Neuronal stem cell (in vitro differentiated cells): ENCODE results near the gene OLFM3.
A peak's percentile ranks its signal among the peaks of the same experiment; 100 is the strongest.

ENCODE experiments used
- DNase-seq: peaks from one replicate; pipeline ENCODE4 v3.0.0-alpha.2; 2013; ENCODE audit warnings: low spot score
- H2AFZ ChIP-seq: one replicate; pipeline ENCODE4 v1.6.1; 2013; ENCODE audit warnings: mild to moderate bottlenecking, low read length, inconsistent platforms
- H2AK5ac ChIP-seq: 2 replicates; pipeline ENCODE4 v1.6.1; 2013; ENCODE audit warnings: low read depth, mild to moderate bottlenecking, inconsistent platforms, low read length, moderate library complexity, mixed read lengths
- H2BK120ac ChIP-seq: 2 replicates; pipeline ENCODE4 v1.6.1; 2013; ENCODE audit warnings: low read depth, mild to moderate bottlenecking, inconsistent platforms, low read length, moderate library complexity, mixed read lengths
- H2BK12ac ChIP-seq: one replicate; pipeline ENCODE4 v1.6.1; 2013; ENCODE audit warnings: low read length, inconsistent platforms
- H2BK15ac ChIP-seq: 2 replicates; pipeline ENCODE4 v1.6.1; 2013; ENCODE audit warnings: mild to moderate bottlenecking, low read length, inconsistent platforms, mixed read lengths
- H2BK5ac ChIP-seq: one replicate; pipeline ENCODE4 v1.6.1; 2013; ENCODE audit warnings: inconsistent platforms, mild to moderate bottlenecking, low read length, moderate library complexity
- H3K14ac ChIP-seq: one replicate; pipeline ENCODE4 v1.6.1; 2013; ENCODE audit warnings: low read length, inconsistent platforms
- H3K18ac ChIP-seq: 2 replicates; pipeline ENCODE4 v1.6.1; 2013; ENCODE audit warnings: low read length, inconsistent platforms
- H3K23ac ChIP-seq: 2 replicates; pipeline ENCODE4 v1.6.1; 2013; ENCODE audit warnings: low read depth, mild to moderate bottlenecking, mixed read lengths, low read length, inconsistent platforms; ENCODE audit not compliant: poor library complexity
- H3K27ac ChIP-seq: replicated peaks from 3 replicates; pipeline ENCODE4 v1.5.1; 2013; ENCODE audit warnings: low read length, inconsistent platforms
- H3K27me3 ChIP-seq, 3 experiments: 2 replicates each; pipeline ENCODE4 v1.6.1; 2013; ENCODE audit warnings: low read length in 3 of 3, mild to moderate bottlenecking in 2 of 3, inconsistent platforms in 1 of 3, low read depth in 1 of 3, mixed read lengths in 1 of 3, moderate library complexity in 1 of 3; ENCODE audit not compliant: control insufficient read depth in 3 of 3, insufficient read depth in 3 of 3
- H3K36me3 ChIP-seq, 2 donors: replicated peaks in 1 of 2; 2 replicates each; pipeline ENCODE4 v1.6.1; 2013; ENCODE audit warnings: low read length in 2 of 2; ENCODE audit not compliant: control insufficient read depth in 2 of 2, insufficient read depth in 2 of 2
- H3K4ac ChIP-seq: 2 replicates; pipeline ENCODE4 v1.6.1; 2013; ENCODE audit warnings: inconsistent platforms, mild to moderate bottlenecking, low read length, moderate library complexity
- H3K4me1 ChIP-seq, 2 donors: 1 replicate in 1 of 2; 2 replicates in 1 of 2; pipeline ENCODE4 v1.6.1; 2013; ENCODE audit warnings: low read length in 2 of 2, low read depth in 1 of 2; ENCODE audit not compliant: control insufficient read depth in 2 of 2, insufficient read depth in 1 of 2
- H3K4me2 ChIP-seq: one replicate; pipeline ENCODE4 v1.6.1; 2013; ENCODE audit warnings: mild to moderate bottlenecking, low read length, inconsistent platforms; ENCODE audit not compliant: insufficient read depth, poor library complexity, severe bottlenecking
- H3K4me3 ChIP-seq, 2 donors: 2 replicates each; pipeline ENCODE4 v1.5.1; 2013; ENCODE audit warnings: low read length in 2 of 2, mild to moderate bottlenecking in 2 of 2, inconsistent platforms in 1 of 2, moderate library complexity in 1 of 2
- H3K79me1 ChIP-seq: one replicate; pipeline ENCODE4 v1.6.1; 2013; ENCODE audit warnings: low read depth, mild to moderate bottlenecking, inconsistent platforms, low read length, moderate library complexity
- H3K9ac ChIP-seq: one replicate; pipeline ENCODE4 v1.6.1; 2013; ENCODE audit warnings: mild to moderate bottlenecking, low read depth, low read length, inconsistent platforms; ENCODE audit not compliant: poor library complexity
- H3K9me3 ChIP-seq, 2 donors: replicated peaks in 1 of 2; 2 replicates each; pipeline versions ENCODE3 to v1.6.1; 2013; ENCODE audit warnings: low read length in 2 of 2, mild to moderate bottlenecking in 2 of 2, inconsistent platforms in 1 of 2, low read depth in 1 of 2, mixed read lengths in 1 of 2, moderate library complexity in 1 of 2; ENCODE audit not compliant: control insufficient read depth in 2 of 2, insufficient read depth in 1 of 2
- H4K8ac ChIP-seq: one replicate; pipeline ENCODE4 v1.6.1; 2013; ENCODE audit warnings: low read depth, mild to moderate bottlenecking, inconsistent platforms, low read length, moderate library complexity
- H4K91ac ChIP-seq: one replicate; pipeline ENCODE4 v1.6.1; 2013; ENCODE audit warnings: low read length, low read depth, mild to moderate bottlenecking, inconsistent platforms; ENCODE audit not compliant: poor library complexity
- WGBS, 2 donors: extraction: QIAGEN DNeasy Blood & Tissue Kit; methylation state at CpG; one replicate each; pipeline ENCODE4 v1.1.7; 2013; ENCODE audit warnings: missing lambda C conversion rate in 2 of 2, mixed read lengths in 1 of 2; ENCODE audit not compliant: insufficient read length in 2 of 2, insufficient replicate concordance in 1 of 2; ENCODE audit errors: extremely low coverage in 2 of 2; 5-methylcytosine and 5-hydroxymethylcytosine counted together

The OLFM3 gene

DNA sequence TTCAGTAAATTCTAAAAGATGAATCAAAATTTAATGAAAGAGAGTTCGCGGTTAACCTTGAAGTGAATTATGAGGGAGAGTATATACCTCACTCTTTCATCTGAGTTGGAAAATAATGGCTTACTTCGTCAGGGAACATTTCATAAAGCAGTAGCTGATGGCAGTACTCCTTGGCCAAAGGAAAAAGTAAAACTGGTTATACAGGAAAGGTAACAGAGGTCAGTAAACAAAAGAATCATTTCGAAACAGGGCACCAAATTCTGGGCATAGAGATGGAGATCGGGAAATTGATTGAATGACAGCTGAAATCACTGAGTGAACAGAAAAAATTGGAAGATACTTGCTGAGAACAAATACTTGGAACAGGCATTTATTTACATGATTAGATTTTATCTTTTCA, 199.0 kb downstream of the OLFM3 start:
- H3K18ac ChIP-seq: no peak overlapping the region
- H2BK15ac ChIP-seq: no peak overlapping the region
- H3K4me1 ChIP-seq: no peaks in the 10 kb centered on the region
- no peak overlapping the region for H4K91ac ChIP-seq
- no peak overlapping the region for H2AK5ac ChIP-seq
- H3K23ac ChIP-seq: no peak overlapping the region
- no peak overlapping the region for H2BK12ac ChIP-seq
- H3K79me1 ChIP-seq: no peaks in the 10 kb centered on the region
- no peak overlapping the region for H3K27ac ChIP-seq
- DNase-seq: no peak
- no peak overlapping the region for H3K4me3 ChIP-seq
- no peaks in the 10 kb centered on the region for H3K9me3 ChIP-seq
- no peak overlapping the region for H3K4ac ChIP-seq
- H2BK120ac ChIP-seq: no peak overlapping the region
- no peaks in the 10 kb centered on the region for H3K27me3 ChIP-seq
- H3K14ac ChIP-seq: no peak overlapping the region
- H3K36me3 ChIP-seq: no peaks in the 10 kb centered on the region
- H2BK5ac ChIP-seq: no peak overlapping the region
- no peak overlapping the region for H3K9ac ChIP-seq
- H4K8ac ChIP-seq: no peak overlapping the region
- no peak overlapping the region for H2AFZ ChIP-seq
- no CpG with 5 or more reads among the region's 5 CpGs for WGBS, 2 donors
- H3K4me2 ChIP-seq: no peak overlapping the region

- no peak overlapping the region for H2BK15ac ChIP-seq
- H3K27ac ChIP-seq: no peak overlapping the region
- H3K23ac ChIP-seq: no peak overlapping the region
- no peak overlapping the region for H2BK12ac ChIP-seq
- H3K4me3 ChIP-seq: no peak overlapping the region
- no peak overlapping the region for H3K14ac ChIP-seq
- H4K8ac ChIP-seq: no peak overlapping the region
- no peak overlapping the region for H2BK120ac ChIP-seq
- H3K27me3 ChIP-seq: no peaks in the 10 kb centered on the region
- no peak overlapping the region for H4K91ac ChIP-seq
- no peaks in the 10 kb centered on the region for H3K36me3 ChIP-seq
- no peak overlapping the region for H3K18ac ChIP-seq
- H2BK5ac ChIP-seq: no peak overlapping the region
- peaks cover 0 to 2% of the 10 kb centered on the region in 2 donors for H3K4me1 ChIP-seq
- H3K79me1 ChIP-seq: no peaks in the 10 kb centered on the region
- no peak for DNase-seq
- no peaks in the 10 kb centered on the region for H3K9me3 ChIP-seq
- no peak overlapping the region for H3K4me2 ChIP-seq
- no peak overlapping the region for H3K4ac ChIP-seq
- H2AK5ac ChIP-seq: no peak overlapping the region
- peak overlapping the region; percentile 38 for H2AFZ ChIP-seq
- WGBS, 2 donors: no CpG with 5 or more reads among the region's 3 CpGs
- H3K9ac ChIP-seq: no peak overlapping the region
These were observed 215.4 kb downstream of the OLFM3 start for GRCh38 chr1:101781201-101781831.

- no peak overlapping the region for H3K27ac ChIP-seq
- H3K4ac ChIP-seq: no peak overlapping the region
These were observed 227.2 kb downstream of the OLFM3 start for GRCh38 chr1:101769520-101769919.

GRCh38 chr1:101757985-101758384, 238.7 kb downstream of the OLFM3 start:
- H4K91ac ChIP-seq: no peak overlapping the region
- no peak overlapping the region for H3K4me3 ChIP-seq
- no peak overlapping the region for H2AFZ ChIP-seq
- no peak overlapping the region for H2BK5ac ChIP-seq
- H3K79me1 ChIP-seq: no peaks in the 10 kb centered on the region
- no peak overlapping the region for H3K27ac ChIP-seq
- no peak overlapping the region for H3K9ac ChIP-seq
- no peaks in the 10 kb centered on the region for H3K27me3 ChIP-seq
- no peaks in the 10 kb centered on the region for H3K4me1 ChIP-seq
- H2BK120ac ChIP-seq: no peak overlapping the region
- no peak overlapping the region for H2AK5ac ChIP-seq
- no peak overlapping the region for H2BK12ac ChIP-seq
- H3K4ac ChIP-seq: no peak overlapping the region
- DNase-seq: no peak
- WGBS, 2 donors: no CpG with 5 or more reads among the region's 5 CpGs
- no peaks in the 10 kb centered on the region for H3K9me3 ChIP-seq
- no peak overlapping the region for H3K14ac ChIP-seq
- H3K23ac ChIP-seq: no peak overlapping the region
- no peak overlapping the region for H3K4me2 ChIP-seq
- no peak overlapping the region for H2BK15ac ChIP-seq
- H3K36me3 ChIP-seq: no peaks in the 10 kb centered on the region
- H3K18ac ChIP-seq: no peak overlapping the region
- no peak overlapping the region for H4K8ac ChIP-seq

More at GRCh38 chr1:101769520-101769919, 227.2 kb downstream of the OLFM3 start:
- no CpG with 5 or more reads among the region's 3 CpGs for WGBS, 2 donors
- H3K9me3 ChIP-seq: no peaks in the 10 kb centered on the region
- H3K23ac ChIP-seq: no peak overlapping the region
- no peak for DNase-seq
- H3K36me3 ChIP-seq: no peaks in the 10 kb centered on the region
- H3K79me1 ChIP-seq: no peaks in the 10 kb centered on the region
- no peaks in the 10 kb centered on the region for H3K4me1 ChIP-seq
- H2BK15ac ChIP-seq: no peak overlapping the region
- H4K8ac ChIP-seq: no peak overlapping the region
- no peak overlapping the region for H2BK5ac ChIP-seq
- no peak overlapping the region for H3K4me2 ChIP-seq
- no peak overlapping the region for H3K18ac ChIP-seq
- H3K14ac ChIP-seq: no peak overlapping the region
- H2AFZ ChIP-seq: peak overlapping the region; percentile 20
- no peak overlapping the region for H2AK5ac ChIP-seq
- H3K9ac ChIP-seq: no peak overlapping the region
- no peak overlapping the region for H2BK120ac ChIP-seq
- H3K27me3 ChIP-seq: no peaks in the 10 kb centered on the region
- H3K4me3 ChIP-seq: no peak overlapping the region
- H2BK12ac ChIP-seq: no peak overlapping the region
- H4K91ac ChIP-seq: no peak overlapping the region
